ENCODE data around the gene CCSER1.

The CCSER1 gene

GRCh38 chr4:90979556-90979955 is 852.4 kb downstream of the CCSER1 start:
- no peak for DNase-seq (ENCODE audit: low read depth, low spot score)

GRCh38 chr4:90982813-90983212 is 855.6 kb downstream of the CCSER1 start:
- DNase-seq (ENCODE audit: low read depth, low spot score), result no peak
- no peak overlapping the region for H3K27ac ChIP-seq

More at GRCh38 chr4:90979556-90979955, 852.4 kb downstream of the CCSER1 start:
- no peak overlapping the region for H3K27ac ChIP-seq

GRCh38 chr4:90990284-90990683 is 863.1 kb downstream of the CCSER1 start:
- no peak overlapping the region for H3K27ac ChIP-seq
- no peak for DNase-seq (ENCODE audit: low read depth, low spot score)

- no peak for DNase-seq (ENCODE audit: low read depth, low spot score)
- no peak overlapping the region for H3K27ac ChIP-seq
Observed at GRCh38 chr4:90992213-90992612, 865.0 kb downstream of the CCSER1 start.

GRCh38 chr4:90994851-90995574 is 867.8 kb downstream of the CCSER1 start:
- no peak for DNase-seq (ENCODE audit: low read depth, low spot score)
- no peak overlapping the region for H3K27ac ChIP-seq

GRCh38 chr4:90995996-90996395 is 868.8 kb downstream of the CCSER1 start:
- peak; percentile 5 for DNase-seq (ENCODE audit: low read depth, low spot score)
- H3K27ac ChIP-seq, result no peak overlapping the region

- DNase-seq (ENCODE audit: low read depth, low spot score), result no peak
- no peak overlapping the region for H3K27ac ChIP-seq
Observed at GRCh38 chr4:90996813-90997212, 869.6 kb downstream of the CCSER1 start.

- no peak overlapping the region for H3K27ac ChIP-seq
Observed at GRCh38 chr4:91015861-91016260, 888.7 kb downstream of the CCSER1 start.

GRCh38 chr4:91019513-91019912 is 892.3 kb downstream of the CCSER1 start:
- DNase-seq (ENCODE audit: low read depth, low spot score), result no peak
- H3K27ac ChIP-seq, result no peak overlapping the region

More at GRCh38 chr4:91015861-91016260, 888.7 kb downstream of the CCSER1 start:
- DNase-seq (ENCODE audit: low read depth, low spot score), result no peak

GRCh38 chr4:91025241-91026148 is 898.3 kb downstream of the CCSER1 start:
- DNase-seq (ENCODE audit: low read depth, low spot score), result no peak
- no peak overlapping the region for H3K27ac ChIP-seq

- DNase-seq (ENCODE audit: low read depth, low spot score), result no peak
- H3K27ac ChIP-seq, result no peak overlapping the region
Observed at GRCh38 chr4:91028228-91028627, 901.0 kb downstream of the CCSER1 start.

- H3K27ac ChIP-seq, result no peak overlapping the region
- DNase-seq (ENCODE audit: low read depth, low spot score), result no peak
Observed at GRCh38 chr4:91031761-91032160, 904.6 kb downstream of the CCSER1 start.

- no peak overlapping the region for H3K27ac ChIP-seq
- DNase-seq (ENCODE audit: low read depth, low spot score), result no peak
Observed at GRCh38 chr4:91032725-91033445, 905.7 kb downstream of the CCSER1 start.

- no peak overlapping the region for H3K27ac ChIP-seq
- no peak for DNase-seq (ENCODE audit: low read depth, low spot score)
Observed at GRCh38 chr4:91035276-91035675, 908.1 kb downstream of the CCSER1 start.

GRCh38 chr4:91037951-91038350 is 910.8 kb downstream of the CCSER1 start:
- H3K27ac ChIP-seq, result no peak overlapping the region

GRCh38 chr4:91057871-91058270 is 930.7 kb downstream of the CCSER1 start:
- peak overlapping the region; percentile 94 for H3K27ac ChIP-seq
- peak; percentile 44 for DNase-seq (ENCODE audit: low read depth, low spot score)

More at GRCh38 chr4:91037951-91038350, 910.8 kb downstream of the CCSER1 start:
- no peak for DNase-seq (ENCODE audit: low read depth, low spot score)

GRCh38 chr4:91058345-91058744 is 931.2 kb downstream of the CCSER1 start:
- H3K27ac ChIP-seq, result peak overlapping the region; percentile 94
- peak; percentile 60 for DNase-seq (ENCODE audit: low read depth, low spot score)

- no peak for DNase-seq (ENCODE audit: low read depth, low spot score)
- H3K27ac ChIP-seq, result no peak overlapping the region
Observed at GRCh38 chr4:91064157-91064853, 937.1 kb downstream of the CCSER1 start.

GRCh38 chr4:91065117-91065516 is 937.9 kb downstream of the CCSER1 start:
- DNase-seq (ENCODE audit: low read depth, low spot score), result no peak
- H3K27ac ChIP-seq, result no peak overlapping the region

- no peak for DNase-seq (ENCODE audit: low read depth, low spot score)
- H3K27ac ChIP-seq, result no peak overlapping the region
Observed at GRCh38 chr4:91070736-91071135, 943.5 kb downstream of the CCSER1 start.

All from epithelial cell of prostate (primary cell).